ENCODE measurements around the gene WDR64.
"Not testable (repeated sequence)": the region's sequence is repeated elsewhere in the genome, so short reads cannot be mapped to it uniquely, and the experiment has no call there.

The WDR64 gene

GRCh38 chr1:241654019-241654418, 1.9 kb downstream of the WDR64 start:
- TF ChIP-seq CTCF (conservative IDR thresholded peaks at IDR 0.05; ENCODE audit: low read depth, low read length) = no peak

GRCh38 chr1:241654641-241655040, 2.6 kb downstream of the WDR64 start:
- TF ChIP-seq CTCF (conservative IDR thresholded peaks at IDR 0.05; ENCODE audit: low read depth, low read length) = no peak
- no peak overlapping the region for H3K4me3 ChIP-seq (ENCODE audit: low read length)
- no peak for DNase-seq (ENCODE audit: low read depth)

More at GRCh38 chr1:241654019-241654418, 1.9 kb downstream of the WDR64 start:
- H3K4me3 ChIP-seq (ENCODE audit: low read length) = no peak overlapping the region
- DNase-seq (ENCODE audit: low read depth) = no peak

GRCh38 chr1:241658081-241658793, 6.2 kb downstream of the WDR64 start:
- H3K4me3 ChIP-seq (ENCODE audit: low read length) = no peak overlapping the region
- no peak for DNase-seq (ENCODE audit: low read depth)
- no peak for TF ChIP-seq CTCF (conservative IDR thresholded peaks at IDR 0.05; ENCODE audit: low read depth, low read length)

- not testable (repeated sequence) for DNase-seq (ENCODE audit: low read depth)
Observed at GRCh38 chr1:241659016-241659415, 6.9 kb downstream of the WDR64 start.

GRCh38 chr1:241660424-241660972, 8.4 kb downstream of the WDR64 start:
- no peak for TF ChIP-seq CTCF (conservative IDR thresholded peaks at IDR 0.05; ENCODE audit: low read depth, low read length)
- DNase-seq (ENCODE audit: low read depth) = no peak
- no peak overlapping the region for H3K4me3 ChIP-seq (ENCODE audit: low read length)

More at GRCh38 chr1:241659016-241659415, 6.9 kb downstream of the WDR64 start:
- H3K4me3 ChIP-seq (ENCODE audit: low read length) = not testable (repeated sequence)

- peak; percentile 9 for DNase-seq (ENCODE audit: low read depth)
- no peak overlapping the region for H3K4me3 ChIP-seq (ENCODE audit: low read length)
- TF ChIP-seq CTCF (conservative IDR thresholded peaks at IDR 0.05; ENCODE audit: low read depth, low read length) = no peak
Observed at GRCh38 chr1:241666419-241666818, 14.3 kb downstream of the WDR64 start.

- no peak overlapping the region for H3K4me3 ChIP-seq (ENCODE audit: low read length)
- no peak for TF ChIP-seq CTCF (conservative IDR thresholded peaks at IDR 0.05; ENCODE audit: low read depth, low read length)
- no peak for DNase-seq (ENCODE audit: low read depth)
Observed at GRCh38 chr1:241672301-241672700, 20.2 kb downstream of the WDR64 start.

Measured in retinal pigment epithelial cell (primary cell).